ENCODE data around the gene TMEM200B.
A peak's percentile ranks its signal among the peaks of the same experiment; 100 is the strongest.
"Not testable (repeated sequence)": the region's sequence is repeated elsewhere in the genome, so short reads cannot be mapped to it uniquely, and the experiment has no call there.

Gene TMEM200B

DNA sequence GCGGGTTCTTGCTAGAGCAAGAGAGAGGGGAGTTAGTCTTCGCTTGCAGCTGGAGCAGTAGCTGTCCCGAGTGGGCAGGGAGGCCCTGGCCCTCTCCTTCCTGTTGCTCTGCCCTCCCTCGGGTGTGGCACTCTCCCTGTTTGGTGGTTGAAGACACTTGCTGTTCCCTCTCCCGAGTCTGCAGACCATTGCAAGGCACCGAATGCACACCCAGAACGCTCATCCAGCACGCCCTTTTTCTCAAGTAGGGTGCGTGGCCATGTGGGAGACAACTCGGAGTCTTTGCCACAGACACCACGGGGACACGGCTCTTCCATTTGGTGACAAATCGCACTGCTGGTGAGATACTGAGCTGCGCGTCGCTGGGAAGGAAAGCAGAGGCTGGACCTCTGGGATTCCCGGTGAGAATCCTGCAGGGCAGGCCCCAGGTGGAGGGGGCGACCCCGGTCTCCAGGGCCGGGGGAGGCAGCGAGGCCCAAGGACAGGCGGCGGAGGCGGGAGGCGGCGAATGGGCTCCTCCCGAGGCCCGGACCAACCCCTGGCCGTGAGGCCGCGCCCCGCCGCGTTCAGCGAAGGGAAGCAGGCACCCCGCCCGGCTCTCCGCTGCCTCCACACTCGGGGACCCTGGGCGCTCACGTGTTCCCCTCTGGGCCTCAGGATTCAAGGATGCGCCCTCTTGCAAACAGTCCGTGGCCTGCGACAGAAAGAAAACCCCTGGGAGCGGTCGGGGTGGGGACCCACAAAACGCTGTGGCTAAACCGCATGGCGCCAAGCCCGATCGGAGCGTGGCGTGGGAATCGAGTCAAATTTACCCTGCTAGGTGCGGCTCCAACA is 10.4 kb upstream of the TMEM200B start:
- DNase-seq = no peak

DNA sequence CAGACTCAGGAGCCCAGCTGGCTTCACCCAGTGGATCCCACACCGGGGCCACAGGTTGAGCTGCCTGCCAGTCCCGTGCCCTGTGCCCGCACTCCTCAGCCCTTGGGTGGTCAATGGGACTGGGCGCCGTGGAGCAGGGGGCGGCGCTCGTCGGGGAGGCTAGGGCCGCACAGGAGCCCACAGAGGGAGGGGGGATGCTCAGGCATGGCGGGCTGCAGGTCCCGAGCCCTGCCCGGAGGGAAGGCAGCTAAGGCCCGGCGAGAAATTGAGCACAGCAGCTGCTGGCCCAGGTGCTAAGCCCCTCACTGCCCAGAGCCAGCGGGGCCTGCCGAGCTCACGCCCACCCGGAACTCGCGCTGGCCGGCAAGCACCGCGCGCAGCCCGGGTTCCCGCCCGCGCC is 7.4 kb upstream of the TMEM200B start:
- DNase-seq = not testable (repeated sequence)

DNA sequence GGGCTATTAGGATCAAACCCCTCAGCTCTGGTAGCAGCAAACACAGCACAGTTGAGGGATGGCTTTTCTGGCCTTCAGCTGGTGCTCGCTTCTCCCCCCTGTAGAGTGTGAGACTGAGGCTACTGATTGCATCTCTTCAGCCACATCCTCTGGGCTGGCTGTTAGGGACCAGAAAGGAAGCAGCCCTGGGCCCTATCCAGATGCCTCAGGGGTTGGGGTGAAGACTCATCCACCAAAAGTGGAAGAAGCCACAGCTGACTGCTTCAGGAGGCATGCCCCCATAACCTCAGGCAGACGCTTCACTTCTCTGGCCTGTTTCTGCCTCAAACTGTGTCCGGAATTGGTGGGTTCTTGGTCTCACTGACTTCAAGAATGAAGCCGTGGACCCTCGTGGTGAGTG is 6.2 kb upstream of the TMEM200B start:
- DNase-seq = no peak

DNA sequence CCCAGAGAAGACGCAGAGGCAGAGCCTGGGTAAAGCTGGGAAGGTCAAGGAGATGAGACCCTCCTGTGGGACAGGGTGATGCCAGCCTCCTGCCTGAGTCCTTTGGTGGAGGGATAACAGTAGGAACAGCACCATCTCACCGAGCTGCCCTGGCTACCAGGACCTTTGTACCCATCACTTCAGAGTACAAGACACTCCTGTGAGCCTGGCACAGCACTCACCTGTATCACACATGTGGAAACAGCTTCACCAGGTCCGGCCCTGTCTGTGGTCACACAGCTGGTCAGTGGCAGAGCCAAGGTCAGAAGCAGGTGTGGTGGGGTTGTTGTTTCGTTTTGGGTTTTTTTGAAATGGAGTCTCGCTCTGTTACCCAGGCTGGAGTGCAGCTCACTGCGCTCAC is 5.0 kb upstream of the TMEM200B start:
- DNase-seq = no peak

DNA sequence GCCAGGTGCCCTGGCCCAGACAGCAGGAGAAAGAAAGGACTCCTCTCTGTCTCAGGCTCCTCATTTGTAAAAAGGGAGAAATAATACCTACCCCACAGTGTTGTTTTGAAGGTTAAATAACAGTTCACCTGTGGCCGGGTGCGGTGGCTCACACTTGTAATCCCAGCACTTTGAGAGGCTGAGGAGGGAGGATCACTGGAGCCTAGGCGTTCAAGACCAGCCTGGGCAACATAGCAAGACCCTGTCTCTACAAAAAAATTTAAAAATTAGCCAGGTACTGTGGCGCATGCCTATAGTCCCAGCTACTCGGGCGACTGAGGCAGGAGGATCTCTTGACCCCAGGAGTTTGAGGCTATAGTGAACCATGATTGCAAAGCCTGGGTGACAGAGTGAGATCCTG is 2.5 kb upstream of the TMEM200B start:
- DNase-seq = no peak

DNA sequence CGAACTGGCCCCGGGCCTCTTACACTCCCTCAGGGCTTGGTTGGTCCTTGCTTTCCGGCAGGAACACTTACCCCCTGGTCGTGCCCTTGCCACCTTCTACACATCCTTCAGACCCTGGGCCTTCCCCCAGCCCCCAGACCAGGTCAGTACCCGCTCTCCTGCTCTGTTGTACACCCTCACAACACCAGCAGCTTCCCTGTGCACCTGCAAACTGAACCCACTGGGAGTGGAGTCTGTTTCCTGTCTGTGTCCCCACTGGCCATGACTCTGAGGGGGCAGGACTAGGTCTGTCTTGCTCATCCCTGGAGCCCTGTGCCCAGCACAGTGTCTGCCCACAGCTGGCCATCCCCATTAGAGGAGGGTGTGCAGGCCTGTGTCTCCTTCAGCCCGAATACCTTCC is 2.1 kb upstream of the TMEM200B start:
- no peak for DNase-seq

DNA sequence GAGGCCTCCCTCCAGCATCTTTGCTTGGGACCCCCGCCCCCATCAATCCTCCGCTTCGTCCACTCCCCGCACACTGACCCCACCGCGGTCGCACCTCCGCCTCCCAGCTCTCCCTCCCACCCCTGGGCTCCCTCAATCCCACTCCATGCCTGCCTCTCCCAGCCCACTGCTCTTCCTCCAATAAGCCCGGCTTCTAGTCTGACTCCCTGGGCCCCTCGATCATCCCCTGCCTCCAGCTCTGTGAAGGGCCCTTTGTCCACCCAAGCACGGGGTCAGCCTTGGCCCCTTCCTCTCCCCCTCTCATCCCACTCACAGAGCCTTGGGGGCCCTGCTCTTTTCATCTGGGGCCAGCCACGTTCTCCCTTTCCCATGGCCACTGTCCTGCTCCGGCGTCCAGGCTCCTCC is 1.5 kb upstream of the TMEM200B start:
- no peak for DNase-seq

DNA sequence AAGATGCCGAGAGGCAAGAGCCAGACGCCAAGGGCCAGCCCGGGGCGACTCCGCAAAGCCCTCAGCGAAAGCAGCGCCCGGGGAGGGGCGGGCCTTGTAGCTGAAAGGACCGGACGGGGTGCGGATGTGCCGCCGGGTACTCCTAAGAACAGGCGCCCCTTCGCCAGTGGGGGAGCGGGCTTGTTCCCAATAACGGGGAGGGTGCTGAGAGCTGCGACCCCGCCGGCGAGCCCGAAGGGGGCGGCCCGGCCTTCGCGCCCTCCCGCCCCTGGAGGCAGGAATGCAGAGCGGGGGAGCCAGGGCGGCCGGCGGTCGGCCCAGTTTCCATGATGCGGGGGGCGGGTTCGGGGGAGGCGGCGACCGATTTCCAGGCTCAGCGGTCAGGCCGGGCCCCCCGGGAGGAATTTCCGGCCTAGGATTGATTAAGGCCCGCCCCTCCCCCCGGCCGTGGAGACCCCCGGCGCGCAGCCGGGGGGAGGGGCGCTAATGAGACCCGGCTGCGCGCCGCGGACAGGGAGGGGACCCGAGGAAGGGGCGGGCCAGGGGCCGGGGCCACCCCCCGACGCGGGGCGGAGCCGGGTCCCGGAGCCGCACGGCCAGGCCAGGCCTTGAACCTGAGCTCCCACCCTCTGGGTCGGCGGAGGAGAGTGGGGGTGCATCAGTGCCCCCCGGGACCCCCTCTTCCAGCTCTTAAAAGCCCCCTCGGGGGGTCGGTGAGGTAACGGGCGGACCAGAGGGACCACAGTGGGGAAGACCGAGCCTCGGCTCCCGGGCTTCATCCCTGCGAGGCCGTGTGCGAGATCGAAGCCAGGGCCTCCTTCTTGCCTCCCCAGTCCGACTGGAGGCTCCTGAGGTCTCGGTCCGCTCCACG is 898 bp upstream of the TMEM200B start:
- DNase-seq = peak; percentile 24

DNA sequence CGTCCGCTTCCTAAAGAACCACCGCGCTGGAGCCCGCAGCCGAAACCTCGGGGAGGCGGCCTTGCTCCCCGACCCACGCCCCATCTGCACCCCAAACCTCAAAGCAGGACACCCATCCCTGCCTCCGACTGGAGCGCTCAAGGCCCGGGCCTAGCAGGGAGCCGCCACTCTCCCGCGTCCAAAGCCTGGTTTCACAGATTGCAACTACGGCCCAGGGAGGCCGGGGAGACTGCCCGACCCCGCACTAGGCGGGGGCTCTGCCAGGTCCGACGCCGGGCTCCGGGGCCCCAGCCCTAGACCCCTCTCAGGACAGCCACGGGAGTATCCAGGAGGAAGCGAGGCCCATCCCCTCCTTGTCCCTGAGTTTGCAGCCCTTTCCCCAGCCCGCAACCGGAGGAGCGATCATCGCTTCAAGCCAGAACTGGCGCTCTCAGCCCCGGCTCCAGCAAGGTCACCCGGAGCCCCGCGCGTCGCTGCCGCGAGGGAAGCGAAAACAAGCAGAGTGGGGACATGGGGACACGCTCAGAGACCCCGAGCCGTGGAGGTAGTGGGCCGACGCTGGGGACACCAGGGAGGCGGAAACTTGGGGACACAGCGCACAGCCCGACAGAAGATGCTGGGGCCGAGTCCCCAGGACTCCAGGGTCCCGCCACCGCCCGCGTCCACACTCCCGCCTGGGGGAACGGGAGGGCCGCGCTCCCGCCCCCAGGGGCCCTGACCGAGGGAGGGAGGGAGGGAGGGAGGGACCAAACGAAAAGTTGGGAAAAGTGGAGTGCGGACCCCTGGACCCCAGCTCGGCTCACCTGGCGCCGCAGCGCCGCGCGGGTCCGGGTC is 433 bp downstream of the TMEM200B start:
- DNase-seq = no peak

DNA sequence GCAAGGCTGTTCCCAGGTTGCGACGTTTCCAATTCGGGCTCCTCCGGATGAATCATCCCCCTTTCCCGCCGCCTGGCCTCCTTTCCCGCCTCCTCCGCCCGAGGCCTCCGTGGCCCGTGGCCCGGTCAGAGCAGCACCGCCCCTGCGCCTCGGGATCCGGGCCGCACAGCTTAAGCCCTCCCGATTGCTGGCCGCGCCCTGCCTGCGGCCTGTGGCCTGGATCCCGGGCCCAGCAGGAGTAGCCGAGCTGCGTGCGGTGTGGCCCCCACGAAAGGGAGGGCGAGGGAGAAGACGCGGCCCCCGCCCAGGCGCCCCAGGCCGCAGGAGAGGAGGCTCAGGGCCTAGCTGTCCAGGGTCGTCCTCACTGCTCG is 1.0 kb downstream of the TMEM200B start:
- DNase-seq = no peak

DNA sequence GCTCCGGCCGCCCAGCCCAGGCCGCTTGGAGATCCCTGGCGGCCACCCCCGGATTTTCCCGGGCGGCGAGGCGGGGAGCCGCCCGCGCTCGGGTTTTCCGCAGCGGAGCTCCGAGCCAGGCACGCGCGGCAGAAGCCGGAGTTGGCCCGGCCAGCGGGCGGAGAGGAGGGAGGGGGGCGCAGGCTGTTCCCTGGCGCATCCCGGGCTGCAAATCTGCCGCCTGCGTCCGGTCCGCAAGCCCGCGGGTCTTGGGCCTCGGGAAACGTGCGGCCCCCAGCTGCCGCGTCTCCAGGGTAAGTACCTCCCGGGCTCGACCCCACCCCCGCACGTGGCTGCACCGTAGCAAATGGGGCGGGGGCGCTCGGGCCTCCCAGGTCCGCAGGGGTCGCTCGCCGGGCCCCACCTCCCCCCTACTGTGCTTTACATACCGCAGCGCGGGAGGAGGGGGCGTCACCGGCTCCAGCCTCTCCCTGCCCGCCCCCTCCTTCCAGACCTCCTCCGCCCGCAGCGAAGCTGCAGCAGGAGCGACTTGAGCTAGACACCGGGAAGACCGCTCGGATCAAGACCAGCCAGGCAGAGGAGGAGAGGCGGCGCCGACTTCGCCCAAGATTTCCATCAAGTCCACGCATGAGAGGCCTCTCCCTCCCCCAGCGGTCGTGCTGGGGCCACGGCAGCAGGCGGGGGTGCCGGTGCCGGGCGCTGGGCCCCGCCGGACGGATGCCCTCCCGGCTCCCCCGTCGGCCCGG is 1.6 kb downstream of the TMEM200B start:
- no peak for DNase-seq

DNA sequence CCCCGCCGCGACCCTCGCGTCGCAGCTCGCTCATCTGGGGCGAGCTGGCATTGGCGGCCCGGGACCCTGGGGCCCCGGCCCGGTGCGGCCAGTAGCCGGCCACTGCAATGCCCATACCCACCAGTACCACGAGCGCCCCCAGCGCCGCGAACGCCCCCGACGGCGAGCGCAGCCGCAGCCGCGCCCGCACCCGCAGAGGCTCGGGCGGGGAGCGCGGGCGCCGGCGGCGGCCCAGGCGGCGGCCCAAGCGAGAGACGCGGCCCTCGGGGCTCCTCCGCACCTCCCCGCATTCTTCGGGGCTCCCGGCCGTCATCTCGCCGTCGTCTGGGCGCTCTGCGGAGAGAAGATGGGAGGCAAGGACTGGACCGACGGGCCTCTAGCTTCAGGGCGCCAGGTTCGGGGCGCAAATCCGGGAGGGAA is 2.2 kb downstream of the TMEM200B start:
- no peak for DNase-seq

DNA sequence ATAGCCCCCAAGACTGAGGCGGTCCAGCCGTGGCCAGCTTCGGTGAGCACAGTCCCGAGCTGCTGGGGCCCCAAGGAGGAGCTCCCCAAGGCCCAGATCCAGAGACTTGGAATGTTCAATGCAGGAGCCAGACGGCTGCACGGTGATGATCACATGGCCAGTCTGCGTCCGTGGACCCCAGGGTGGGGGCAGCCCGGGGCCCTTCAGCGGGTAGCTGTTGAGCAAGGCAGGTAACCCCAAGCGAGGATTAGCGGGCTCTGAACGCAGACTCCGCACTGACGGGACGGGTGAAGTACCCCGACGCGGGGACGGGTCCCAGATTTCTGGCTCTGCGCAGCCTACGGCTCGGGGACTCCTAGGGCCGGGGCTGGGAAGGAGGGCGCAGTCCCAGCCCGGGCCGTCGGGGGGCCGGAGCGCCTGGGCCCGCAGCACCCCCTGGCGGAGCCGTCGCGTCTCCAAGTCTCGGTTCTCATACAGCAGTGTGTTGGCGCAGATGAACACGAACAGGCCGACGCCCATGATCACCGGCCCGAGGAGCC is 2.7 kb downstream of the TMEM200B start:
- DNase-seq = peak; percentile 59

DNA sequence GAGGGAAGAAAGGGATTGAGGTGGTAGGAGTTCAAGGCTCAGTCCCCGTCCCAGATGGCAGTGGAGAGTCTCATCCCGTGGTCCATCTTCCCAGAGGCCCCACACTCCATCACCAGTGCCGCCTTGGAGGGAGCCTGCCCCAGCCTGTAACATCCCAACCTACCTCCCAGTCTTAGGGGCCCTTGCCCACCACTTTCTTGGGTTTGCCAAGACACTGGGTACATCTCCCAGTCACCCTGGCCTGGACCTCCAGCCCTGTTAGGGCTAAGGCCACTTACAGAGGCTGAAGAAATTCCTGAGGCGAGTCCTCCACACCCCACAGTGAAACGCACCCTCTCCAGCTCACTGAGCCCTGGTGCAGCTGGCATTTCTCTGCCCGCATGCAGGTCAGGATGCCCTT is 3.3 kb downstream of the TMEM200B start:
- no peak for DNase-seq

DNA sequence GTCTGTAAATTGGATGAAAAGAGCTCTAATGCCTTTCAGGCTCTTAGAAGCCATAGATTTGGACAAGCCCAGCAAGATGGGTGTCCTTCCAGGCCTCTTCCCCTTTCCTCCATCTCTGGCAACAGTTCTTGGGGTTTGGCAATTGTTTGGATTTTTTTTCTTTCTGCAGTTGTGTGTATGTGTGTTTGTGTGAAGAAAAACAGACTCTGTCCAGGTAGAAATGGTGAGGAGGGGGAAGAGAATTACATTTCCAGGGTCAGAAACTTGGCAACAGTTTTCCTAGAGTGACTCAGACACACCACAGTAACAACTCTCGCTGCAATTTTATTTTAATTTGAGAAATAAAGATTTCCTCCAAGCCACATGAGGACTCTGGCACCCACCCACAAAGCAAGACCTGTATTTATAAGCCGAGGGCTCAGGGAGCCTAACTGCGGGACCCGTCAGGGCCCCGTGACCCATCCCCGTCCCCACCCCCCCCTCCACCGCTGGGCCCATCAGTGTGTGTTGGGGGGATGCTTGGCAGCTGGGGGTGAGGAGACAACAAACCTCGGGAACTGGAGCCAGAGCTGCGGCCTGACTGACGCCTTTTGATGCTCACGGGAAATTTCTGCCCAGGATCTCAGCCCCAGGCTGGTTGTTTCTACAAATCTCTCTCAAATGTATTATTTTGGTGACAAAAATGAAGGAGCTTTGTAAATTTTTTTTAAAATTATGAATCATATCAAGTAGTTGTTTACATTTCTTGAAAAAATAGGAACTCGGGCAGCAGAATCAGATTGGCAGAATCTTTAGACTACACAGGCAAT is 4.4 kb downstream of the TMEM200B start:
- DNase-seq = no peak

DNA sequence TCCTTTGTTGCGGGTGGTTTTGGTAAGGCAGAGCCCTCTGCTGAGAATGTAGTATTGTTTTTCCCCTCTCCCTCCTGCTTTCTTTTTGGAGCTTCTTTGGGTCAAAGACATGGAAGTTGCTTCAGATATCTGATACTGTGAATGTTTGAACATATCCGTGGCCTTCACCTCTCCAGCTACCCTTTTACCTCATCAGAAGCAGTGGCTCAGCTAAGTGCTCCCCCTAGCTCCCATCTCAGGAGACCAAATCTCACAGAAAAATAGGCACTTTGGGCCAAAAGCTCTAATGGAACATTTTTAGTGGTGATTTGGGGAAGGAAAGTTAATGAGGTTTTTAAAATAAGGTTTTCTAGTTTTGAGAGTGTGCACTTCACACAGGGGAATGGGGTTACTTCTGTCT is 6.3 kb downstream of the TMEM200B start:
- DNase-seq = no peak

DNA sequence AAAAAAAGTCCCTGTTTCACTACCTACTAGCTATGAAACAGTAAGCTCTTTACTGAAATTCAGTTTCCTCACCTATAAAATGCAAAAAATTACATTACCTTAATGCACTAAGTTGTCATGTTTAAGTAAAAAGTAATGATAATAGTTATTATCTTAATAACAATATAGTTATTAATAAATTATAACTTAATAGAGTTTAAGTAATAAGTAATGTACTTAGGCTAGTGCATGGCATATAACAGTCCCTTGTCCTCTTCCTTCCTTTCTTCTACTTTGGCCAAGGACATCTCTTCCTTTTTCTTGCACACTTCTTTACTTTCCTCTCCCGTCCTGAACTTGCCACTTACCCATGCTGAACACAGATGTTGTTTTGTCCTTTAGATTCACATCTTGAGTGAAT is 9.0 kb downstream of the TMEM200B start:
- DNase-seq = no peak

DNA sequence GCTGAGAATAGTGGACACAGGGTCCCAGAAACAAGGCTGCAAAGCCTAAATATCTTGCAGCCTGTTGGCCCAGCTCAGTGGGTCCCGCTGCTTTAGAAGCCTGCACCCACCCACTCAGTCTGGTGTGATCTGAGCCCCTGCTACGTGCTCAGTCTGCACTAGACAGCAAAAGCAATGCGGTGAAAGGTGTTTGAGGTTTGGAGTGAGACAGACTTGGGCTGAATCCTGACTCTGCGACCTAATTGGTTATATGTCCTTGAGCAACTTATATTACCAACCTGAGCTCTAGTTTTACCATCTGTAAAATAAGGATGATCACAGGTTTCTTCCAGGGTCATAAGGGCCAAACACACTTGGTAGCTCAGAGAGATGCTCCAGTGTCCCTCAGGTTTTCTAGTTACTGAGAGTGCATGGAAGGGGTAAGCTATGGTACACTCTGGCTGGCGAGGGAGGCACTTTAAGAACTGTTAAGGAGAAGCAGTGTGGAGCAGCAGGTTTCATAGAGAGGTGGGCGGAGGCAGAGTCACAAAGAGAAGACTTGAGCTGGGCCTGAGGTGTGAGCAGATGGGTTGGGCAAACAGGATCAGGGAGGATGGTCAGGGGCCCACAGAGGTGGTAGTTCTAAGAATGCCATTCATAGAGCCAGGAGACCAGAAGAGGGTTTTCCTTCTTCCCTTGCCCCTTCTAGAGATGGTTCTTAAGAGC is 10.1 kb downstream of the TMEM200B start:
- no peak for DNase-seq

DNA sequence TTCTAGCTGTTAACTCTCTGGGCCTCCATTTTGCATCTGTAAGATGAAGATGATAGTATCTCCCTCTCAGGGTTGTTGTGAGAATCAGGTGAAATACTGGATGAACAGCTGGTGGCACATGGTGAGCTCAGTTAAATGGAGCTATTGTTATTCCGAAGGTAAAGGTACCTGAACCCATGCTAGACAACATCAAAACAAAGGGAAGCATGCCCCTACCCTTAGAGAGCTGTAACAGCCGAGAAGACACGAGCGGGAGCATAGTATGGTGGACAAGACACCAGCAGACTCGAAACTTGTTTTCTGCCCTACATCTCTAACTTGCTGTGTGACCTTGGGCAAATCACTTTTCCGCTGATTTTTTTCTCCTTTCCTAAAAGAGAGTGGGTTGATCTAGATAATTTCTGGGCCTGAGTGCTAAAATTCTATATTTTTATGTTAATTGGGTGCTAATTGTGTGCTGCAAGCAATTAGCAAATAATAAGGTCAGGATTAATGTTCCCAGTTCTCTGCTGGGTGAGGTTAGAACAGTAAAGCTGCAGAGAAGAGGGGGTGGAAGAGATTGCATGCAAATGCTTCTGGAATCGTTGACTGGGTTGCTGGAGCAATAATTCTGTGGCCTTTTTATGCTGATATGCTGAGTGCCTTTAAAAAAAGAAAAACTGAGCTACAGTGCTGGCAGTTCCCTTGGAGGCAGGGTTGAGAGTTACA is 10.8 kb downstream of the TMEM200B start:
- no peak for DNase-seq

DNA sequence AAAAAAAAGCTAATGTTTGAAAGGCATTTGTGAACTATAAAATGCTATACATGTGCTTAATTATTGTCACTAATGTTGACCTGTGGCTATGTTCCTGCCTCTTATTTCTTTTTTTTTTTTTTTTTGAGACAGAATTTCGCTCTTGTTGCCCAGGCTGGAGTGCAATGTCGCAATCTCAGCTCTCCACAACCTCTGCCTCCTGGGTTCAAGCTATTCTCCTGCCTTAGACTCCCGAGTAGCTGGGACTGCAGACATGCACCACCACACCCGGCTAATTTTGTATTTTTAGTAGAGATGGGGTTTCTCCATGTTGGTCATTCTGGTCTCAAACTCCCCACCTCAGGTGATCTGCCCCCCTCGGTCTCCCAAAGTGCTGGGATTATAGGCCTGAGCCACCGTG is 15.7 kb downstream of the TMEM200B start:
- DNase-seq = not testable (repeated sequence)
